HG03571 (cell line): ENCODE data around the gene CAMKK2.
A peak's percentile ranks its signal among the peaks of the same experiment; 100 is the strongest.
"Not testable (repeated sequence)": the region's sequence is repeated elsewhere in the genome, so short reads cannot be mapped to it uniquely, and the experiment has no call there.

Experiments used
- ATAC-seq: cut with Tn5 transposase; IDR thresholded peaks from one replicate; pipeline ENCODE4 v1.9.1; 2021; ENCODE audit not compliant: unreplicated experiment

Gene CAMKK2

GRCh38 chr12:121250359-121250758 lies 46.1 kb downstream of the CAMKK2 start:
- no peak for ATAC-seq

- peak; percentile 71 for ATAC-seq
Observed at GRCh38 chr12:121248622-121249021, 47.9 kb downstream of the CAMKK2 start.

DNA sequence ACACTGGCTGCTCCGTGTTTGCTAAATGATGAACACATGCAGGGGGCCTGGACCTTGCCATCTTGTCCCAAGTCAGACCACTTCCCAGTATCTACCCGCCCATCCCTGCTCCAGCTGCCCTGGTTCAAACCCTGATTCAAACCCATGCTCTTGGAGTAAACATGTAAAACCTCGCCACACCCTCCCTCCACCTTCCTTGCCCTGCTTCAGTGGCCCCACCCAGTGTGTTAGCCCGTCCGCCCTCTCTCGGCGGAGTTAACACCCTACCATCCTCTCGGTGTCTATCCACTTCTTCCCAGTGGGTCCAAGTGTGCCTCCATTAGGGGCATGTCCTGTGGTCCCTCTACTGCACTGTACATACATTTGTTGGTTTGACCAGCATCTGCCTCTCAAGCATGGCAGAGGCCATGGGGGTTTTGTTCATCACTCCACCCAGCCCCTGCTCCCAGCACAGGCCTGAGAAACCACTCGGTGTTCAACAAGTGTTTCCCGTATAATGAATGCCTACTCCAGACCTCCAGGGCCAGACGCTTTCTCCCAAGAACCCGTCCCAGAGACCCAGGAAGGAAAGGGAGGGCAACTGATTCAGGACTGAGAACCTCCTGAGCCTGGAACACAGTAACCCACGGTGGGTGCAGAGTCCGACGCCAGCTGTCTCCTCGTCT lies 49.5 kb downstream of the CAMKK2 start:
- no peak for ATAC-seq

GRCh38 chr12:121245951-121246350 lies 50.6 kb downstream of the CAMKK2 start:
- ATAC-seq = no peak

GRCh38 chr12:121245031-121245430 lies 51.5 kb downstream of the CAMKK2 start:
- no peak for ATAC-seq

DNA sequence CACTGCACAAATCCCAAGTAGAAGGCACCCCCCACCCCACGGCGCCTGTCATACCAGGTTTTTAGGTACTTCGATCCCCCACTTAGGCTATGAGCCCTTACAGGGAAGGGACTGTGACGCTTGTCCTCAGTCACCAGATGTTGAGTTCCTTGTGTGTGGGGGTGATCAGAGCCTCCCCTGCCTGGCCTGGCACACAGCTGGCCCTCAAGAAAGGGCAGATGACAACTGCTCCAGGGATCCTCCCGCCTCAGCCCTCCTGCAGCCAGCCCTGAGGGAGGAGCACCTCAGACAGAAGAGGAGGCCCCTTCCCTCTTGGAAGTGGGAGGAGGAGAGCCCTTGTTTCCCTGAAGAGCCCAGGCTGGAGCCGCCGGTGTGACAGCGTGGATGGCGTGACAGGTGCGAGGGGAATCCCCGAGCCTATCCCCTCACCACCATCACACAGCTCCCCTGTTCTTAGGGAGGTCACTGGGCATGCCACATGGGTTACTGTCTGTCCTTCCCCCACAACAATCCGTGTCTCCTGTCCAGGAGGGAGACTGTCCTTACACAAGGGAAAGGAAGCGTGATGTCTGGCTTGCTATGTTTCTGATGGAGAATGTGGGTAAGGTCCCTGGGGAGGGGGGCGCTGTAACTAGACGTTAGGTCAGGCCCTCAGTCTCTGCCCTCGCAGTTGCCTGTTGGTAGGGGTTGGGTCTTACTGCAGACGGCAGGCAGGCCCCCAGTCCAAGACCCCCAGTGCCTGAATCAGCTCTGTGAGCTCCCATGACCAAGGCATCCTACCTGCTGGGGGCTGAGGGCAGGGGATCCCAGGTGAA lies 55.1 kb downstream of the CAMKK2 start:
- no peak for ATAC-seq

GRCh38 chr12:121240484-121241101 lies 55.9 kb downstream of the CAMKK2 start:
- no peak for ATAC-seq

DNA sequence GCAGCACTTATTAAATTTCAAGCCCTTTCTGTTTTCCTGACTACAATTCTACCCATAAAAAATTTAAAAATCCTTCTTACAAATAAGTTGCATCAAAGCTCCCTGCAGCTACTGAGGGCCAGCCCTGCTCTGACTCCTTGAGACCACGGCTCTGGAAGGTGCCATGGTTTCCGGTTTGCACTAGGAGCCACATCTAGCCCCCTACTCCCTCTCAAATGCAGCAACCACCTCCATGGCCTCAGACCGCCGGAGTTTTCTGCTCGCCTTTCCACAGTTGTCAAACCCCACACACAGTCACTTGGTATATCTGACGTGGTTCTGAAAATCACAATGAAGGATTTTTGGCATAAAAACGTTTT lies 56.5 kb downstream of the CAMKK2 start:
- no peak for ATAC-seq

GRCh38 chr12:121239351-121240061 lies 57.0 kb downstream of the CAMKK2 start:
- ATAC-seq = no peak

DNA sequence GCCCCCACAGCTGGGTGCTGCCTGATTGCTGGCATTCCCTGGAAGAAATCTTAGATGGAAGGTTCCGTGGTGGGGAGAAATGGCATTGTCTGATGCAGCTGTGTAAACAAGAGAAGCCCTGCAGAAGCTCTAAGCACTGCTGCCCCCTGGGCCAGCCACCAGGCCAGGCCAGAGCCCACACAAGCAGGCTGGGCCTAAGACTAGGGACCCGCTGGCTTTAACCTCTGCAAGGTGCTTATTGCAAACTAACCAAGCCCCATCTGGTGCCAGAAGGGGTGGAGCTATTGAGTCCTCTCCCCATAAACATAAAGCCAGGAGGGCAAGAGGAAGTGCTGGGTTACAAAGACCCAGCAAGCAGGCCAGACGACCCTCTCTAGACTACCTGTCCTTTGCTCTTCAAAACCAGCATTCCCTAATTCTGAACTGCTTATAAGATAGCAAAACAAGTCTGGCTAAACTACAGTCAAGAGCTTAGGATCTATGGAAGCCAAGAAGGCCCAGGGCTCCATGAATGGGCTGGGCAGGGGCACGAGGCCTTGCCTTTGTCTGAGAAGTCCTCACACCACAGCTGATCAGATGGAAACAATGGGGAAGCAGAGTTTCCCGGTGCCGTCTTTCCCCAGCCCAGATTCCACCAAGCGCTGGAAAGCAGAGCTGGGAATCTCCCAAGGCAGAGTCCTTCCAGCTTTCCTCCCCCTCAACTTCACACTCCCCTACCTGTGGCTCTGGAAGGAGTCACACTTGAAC lies 57.7 kb downstream of the CAMKK2 start:
- no peak for ATAC-seq

- ATAC-seq = no peak
Observed at GRCh38 chr12:121238086-121238485, 58.4 kb downstream of the CAMKK2 start.

GRCh38 chr12:121237415-121237814 lies 59.1 kb downstream of the CAMKK2 start:
- ATAC-seq = no peak

GRCh38 chr12:121236776-121237175 lies 59.7 kb downstream of the CAMKK2 start:
- no peak for ATAC-seq

GRCh38 chr12:121233628-121234020 lies 62.9 kb downstream of the CAMKK2 start:
- no peak for ATAC-seq

DNA sequence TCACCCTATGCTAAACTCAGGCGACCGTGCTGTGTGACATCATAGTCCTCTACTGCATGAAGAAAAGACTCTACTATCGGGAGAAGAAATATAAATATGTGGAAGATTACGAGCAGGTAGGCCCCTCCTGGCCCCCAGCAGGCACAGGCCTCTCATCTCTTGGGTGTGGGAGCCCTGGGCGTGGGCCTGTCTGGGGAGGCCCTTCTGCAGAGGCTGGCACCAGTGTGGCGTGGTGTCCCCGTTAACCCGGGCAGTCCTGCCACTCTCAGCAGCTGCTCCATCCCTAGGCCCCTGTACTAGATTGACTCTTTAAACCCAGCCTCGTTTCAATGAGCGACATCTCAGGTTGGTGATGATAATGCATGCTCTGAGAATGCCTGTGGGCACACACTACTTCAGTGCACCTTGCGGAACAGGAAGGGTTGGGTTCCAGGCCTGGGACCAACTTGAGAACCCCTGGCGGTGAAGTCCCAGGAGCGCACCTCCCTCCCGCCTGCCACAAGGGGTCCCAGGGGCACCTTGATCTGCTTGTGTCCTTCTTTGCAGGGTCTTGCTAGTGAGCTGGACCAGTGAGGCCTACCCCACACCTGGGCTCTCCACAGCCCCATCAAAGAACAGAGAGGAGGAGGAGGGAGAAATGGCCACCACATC lies 63.4 kb downstream of the CAMKK2 start:
- ATAC-seq = no peak

DNA sequence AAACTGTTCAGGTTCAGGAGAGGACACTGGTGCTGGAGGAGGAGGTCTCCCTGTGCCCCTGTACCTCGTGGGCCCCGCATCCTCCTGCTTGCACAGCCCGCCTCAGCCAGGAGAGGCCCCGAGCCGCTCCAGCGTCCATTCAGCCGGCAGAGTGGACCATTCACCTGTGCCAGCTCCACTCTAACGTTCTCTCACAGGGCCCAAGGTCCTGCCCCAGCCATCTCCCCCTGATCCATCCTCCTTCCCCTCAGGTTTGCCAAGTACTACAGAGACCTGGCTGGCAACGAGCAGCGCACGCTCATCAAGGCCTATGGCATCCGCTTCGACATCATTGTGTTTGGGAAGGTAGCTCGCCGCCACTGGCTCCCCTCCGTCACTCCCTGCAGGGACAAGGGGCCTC lies 64.3 kb downstream of the CAMKK2 start:
- ATAC-seq = no peak

DNA sequence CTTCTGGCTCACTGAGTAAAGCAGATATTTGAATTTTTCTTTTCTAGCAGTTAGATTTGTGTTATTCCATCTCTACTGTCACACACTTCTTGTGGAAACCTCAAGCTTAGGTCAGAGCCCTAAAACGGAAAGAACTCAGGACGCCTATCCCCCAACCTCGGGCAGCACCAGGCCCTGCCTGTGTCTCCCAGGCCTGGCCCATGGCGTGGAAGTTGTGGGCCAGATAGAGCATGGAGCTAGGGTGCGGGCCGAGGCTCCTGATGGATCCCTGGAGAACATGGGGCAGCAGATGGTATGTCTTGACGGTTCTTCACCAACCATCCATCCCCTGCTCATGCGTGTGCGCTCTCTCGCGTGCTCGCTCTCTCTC lies 66.0 kb downstream of the CAMKK2 start:
- no peak for ATAC-seq

DNA sequence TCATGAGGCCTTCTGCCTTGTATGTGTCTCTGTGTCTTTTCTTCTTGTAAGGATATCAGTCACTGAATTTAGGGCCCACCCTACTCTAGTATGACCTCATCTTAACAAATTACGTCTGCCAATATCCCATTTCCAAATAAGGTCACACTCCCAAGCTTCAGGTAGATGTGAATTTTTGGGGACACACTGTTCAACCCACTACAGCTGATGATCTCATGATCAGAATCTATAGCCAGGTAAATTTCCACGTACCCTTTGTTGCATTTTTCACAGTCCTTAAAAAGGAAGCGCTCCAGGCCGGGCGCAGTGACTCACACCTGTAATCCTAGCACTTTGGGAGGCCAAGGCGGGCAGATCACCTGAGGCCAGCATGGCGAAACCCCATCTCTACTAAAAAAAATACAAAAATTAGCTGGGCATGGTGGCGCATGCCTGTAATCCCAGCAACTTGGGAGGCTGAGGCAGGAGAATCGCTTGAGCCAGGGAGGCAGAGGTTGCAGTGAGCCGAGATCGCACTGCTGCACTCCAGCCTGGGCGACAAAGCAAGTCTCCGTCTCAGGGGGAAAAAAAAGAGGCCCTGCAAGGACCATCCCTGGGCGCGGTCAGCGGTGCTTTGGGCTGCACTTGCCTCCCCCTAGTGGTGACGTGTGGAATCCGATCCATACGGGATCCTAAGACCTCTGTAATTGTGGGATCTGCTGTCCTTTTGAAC lies 66.5 kb downstream of the CAMKK2 start:
- ATAC-seq = not testable (repeated sequence)

- ATAC-seq = no peak
Observed at GRCh38 chr12:121228919-121229665, 67.4 kb downstream of the CAMKK2 start.
